ENCODE results near the gene FAM47E. TPM values are rescaled to one million over a fixed set of nuclear protein-coding genes. Genes with fewer than 3 reads are reported as not detected.

FAM47E gene
- total and polyA plus RNA-seq, 2 of the 13 experiments (the other 11 are each of a cell fraction or from before 2014, with no cell fraction given), result 0.33 to 0.66 TPM

- TF ChIP-seq ZNF609 (CRISPR knock-in tag; IDR thresholded peaks at IDR 0.05; ENCODE audit: borderline replicate concordance) (peak; percentile 27; the same call in 1 of the 2 replicates), E2F2 (CRISPR knock-in tag; IDR thresholded peaks at IDR 0.05; ENCODE audit: borderline replicate concordance) (no peak; the same call in 1 of the 2 replicates), NFKBIZ (CRISPR knock-in tag; IDR thresholded peaks at IDR 0.05) (0 out of 2 replicates have a peak, but pooled peaks have one; percentile 43), ZFP91 (CRISPR knock-in tag; IDR thresholded peaks at IDR 0.05; ENCODE audit: borderline replicate concordance) (peak; percentile 88), IRF2 (CRISPR knock-in tag; IDR thresholded peaks at IDR 0.05) (peak; percentile 72; the same call in 1 of the 2 replicates), MTA1 (CRISPR knock-in tag; IDR thresholded peaks at IDR 0.05; ENCODE audit: borderline replicate concordance) (peak; percentile 66; the same call in 1 of the 2 replicates), MED13 (CRISPR knock-in tag; IDR thresholded peaks at IDR 0.05) (no peak), ZNF773 (CRISPR knock-in tag; IDR thresholded peaks at IDR 0.05; ENCODE audit: borderline replicate concordance) (no peak), ZNF292 (CRISPR knock-in tag; IDR thresholded peaks at IDR 0.05; ENCODE audit: borderline replicate concordance, low read depth) (0 out of 2 replicates have a peak, but pooled peaks have one; percentile 19), SAP130 (CRISPR knock-in tag; IDR thresholded peaks at IDR 0.05; ENCODE audit: low read depth) (peak; percentile 87), NCOA1 (CRISPR knock-in tag; IDR thresholded peaks at IDR 0.05) (no peak), PCBP1 (IDR thresholded peaks at IDR 0.05; ENCODE audit: borderline replicate concordance, low read depth, low read length) (no peak), TBP (CRISPR knock-in tag; IDR thresholded peaks at IDR 0.05) (no peak), ASH2L (IDR thresholded peaks at IDR 0.05; ENCODE audit: insufficient read length, low read depth, low read length) (peak; percentile 64), SKIL (CRISPR knock-in tag; IDR thresholded peaks at IDR 0.05; ENCODE audit: borderline replicate concordance) (no peak; the same call in 1 of the 2 replicates), ZNF256 (CRISPR knock-in tag; conservative IDR thresholded peaks at IDR 0.05) (no peak)
Observed at GRCh38 chr4:76251441-76252270, at the start of gene FAM47E (continued).
